Bronchial epithelial cell (primary cell): ENCODE measurements around the gene VAMP8. TPM values are rescaled to one million over a fixed set of nuclear protein-coding genes. Genes with fewer than 3 reads are reported as not detected.

Experiments used
- DNase-seq: peaks from one replicate; pipeline ENCODE4 v3.0.0-alpha.2; 2010; ENCODE audit warnings: low read depth
- FAIRE-seq: peaks from 2 replicates; lab custom pipeline; 2011; peaks lifted over from hg19 to GRCh38; lab: Jason Lieb, UNC
- H3K27me3 ChIP-seq: 2 replicates; pipeline ENCODE4 v1.5.1; 2011; ENCODE audit warnings: low read length; ENCODE audit not compliant: control insufficient read depth, insufficient read depth
- H3K36me3 ChIP-seq: 2 replicates; pipeline ENCODE4 v1.5.1; 2011; ENCODE audit warnings: low read length; ENCODE audit not compliant: control insufficient read depth, insufficient read depth
- H3K4me3 ChIP-seq: 2 replicates; pipeline ENCODE4 v1.5.1; 2011; ENCODE audit warnings: mild to moderate bottlenecking, low read depth, low read length, control low read depth
- total RNA-seq: library from RNA; depleted of rRNA; stranded (reverse); fragments of >200 nt; gene quantifications from 2 replicates; pipeline ENCODE4 v1.2.1, GENCODE V29; 2014
- TF ChIP-seq, protein P1 (sequence below): IDR thresholded peaks from 2 replicates; pipeline ENCODE4 v1.5.1; 2011; ENCODE audit warnings: mild to moderate bottlenecking, moderate library complexity, low read length, control low read depth, inconsistent platforms; ENCODE audit not compliant: insufficient read depth, severe bottlenecking

The VAMP8 gene
- total RNA-seq, 1 donor from 2014 or later, result 41.3 TPM

DNA sequence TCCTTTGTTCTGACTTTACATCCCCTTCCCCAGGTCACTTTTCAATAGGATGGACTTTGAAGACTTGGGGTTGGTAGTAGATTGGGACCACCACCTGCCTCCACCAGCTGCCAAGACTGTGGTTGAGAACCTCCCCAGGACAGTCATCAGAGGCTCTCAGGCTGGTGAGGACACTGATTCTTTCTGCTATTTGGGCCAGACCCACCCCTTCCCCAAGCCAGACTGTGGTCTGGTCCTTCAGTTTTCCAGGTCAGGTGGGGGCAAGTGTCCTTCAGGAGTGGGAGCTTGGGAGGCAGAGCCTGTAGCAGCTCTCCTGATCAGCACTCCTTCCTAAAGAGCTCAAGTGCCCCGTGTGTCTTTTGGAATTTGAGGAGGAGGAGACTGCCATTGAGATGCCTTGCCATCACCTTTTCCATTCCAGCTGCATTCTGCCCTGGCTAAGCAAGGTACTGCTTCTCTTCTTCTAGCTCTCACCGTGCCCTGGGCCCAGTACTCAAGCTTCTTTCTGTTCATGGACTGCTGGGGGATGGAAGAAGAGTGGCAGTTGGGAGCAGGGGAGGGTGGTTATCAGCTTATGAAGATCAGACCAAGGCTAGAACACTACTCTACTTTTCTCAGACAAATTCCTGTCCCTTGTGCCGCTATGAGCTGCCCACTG lies 19.2 kb downstream of the VAMP8 start:
- Histone ChIP-seq H3K36me3 (peaks cover 12% of the 10 kb centered on the region), H3K27me3 (no peaks in the 10 kb centered on the region), H3K4me3 (peak overlapping the region; percentile 84)
- FAIRE-seq, result no peak
- DNase-seq, result no peak
- TF ChIP-seq, protein P1, sequence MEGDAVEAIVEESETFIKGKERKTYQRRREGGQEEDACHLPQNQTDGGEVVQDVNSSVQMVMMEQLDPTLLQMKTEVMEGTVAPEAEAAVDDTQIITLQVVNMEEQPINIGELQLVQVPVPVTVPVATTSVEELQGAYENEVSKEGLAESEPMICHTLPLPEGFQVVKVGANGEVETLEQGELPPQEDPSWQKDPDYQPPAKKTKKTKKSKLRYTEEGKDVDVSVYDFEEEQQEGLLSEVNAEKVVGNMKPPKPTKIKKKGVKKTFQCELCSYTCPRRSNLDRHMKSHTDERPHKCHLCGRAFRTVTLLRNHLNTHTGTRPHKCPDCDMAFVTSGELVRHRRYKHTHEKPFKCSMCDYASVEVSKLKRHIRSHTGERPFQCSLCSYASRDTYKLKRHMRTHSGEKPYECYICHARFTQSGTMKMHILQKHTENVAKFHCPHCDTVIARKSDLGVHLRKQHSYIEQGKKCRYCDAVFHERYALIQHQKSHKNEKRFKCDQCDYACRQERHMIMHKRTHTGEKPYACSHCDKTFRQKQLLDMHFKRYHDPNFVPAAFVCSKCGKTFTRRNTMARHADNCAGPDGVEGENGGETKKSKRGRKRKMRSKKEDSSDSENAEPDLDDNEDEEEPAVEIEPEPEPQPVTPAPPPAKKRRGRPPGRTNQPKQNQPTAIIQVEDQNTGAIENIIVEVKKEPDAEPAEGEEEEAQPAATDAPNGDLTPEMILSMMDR, result no peak

DNA sequence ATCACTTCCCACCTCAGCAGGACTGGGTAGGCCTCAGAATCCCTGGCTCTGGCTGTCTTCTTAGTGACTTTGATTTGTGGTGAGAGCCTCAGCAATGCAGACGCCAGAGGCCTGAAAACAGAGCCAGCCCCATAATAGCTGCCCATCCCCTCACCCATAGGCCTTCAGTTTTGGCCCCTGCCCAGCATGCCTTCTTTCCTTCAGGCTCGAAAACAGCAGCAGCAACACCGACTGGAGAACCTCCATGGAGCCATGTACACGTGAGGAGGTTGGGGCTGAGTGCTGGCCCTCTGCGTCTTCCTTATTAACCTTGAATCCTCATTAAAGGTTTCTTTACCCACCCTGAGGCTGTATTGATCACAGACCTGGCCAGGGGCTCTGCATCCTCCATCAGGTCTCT lies 19.9 kb downstream of the VAMP8 start:
- no peak for FAIRE-seq
- TF ChIP-seq, protein P1, result no peak
- DNase-seq, result no peak
- H3K27me3 ChIP-seq, result no peaks in the 10 kb centered on the region
- H3K4me3 ChIP-seq, result no peak overlapping the region
- peaks cover 12% of the 10 kb centered on the region for H3K36me3 ChIP-seq

DNA sequence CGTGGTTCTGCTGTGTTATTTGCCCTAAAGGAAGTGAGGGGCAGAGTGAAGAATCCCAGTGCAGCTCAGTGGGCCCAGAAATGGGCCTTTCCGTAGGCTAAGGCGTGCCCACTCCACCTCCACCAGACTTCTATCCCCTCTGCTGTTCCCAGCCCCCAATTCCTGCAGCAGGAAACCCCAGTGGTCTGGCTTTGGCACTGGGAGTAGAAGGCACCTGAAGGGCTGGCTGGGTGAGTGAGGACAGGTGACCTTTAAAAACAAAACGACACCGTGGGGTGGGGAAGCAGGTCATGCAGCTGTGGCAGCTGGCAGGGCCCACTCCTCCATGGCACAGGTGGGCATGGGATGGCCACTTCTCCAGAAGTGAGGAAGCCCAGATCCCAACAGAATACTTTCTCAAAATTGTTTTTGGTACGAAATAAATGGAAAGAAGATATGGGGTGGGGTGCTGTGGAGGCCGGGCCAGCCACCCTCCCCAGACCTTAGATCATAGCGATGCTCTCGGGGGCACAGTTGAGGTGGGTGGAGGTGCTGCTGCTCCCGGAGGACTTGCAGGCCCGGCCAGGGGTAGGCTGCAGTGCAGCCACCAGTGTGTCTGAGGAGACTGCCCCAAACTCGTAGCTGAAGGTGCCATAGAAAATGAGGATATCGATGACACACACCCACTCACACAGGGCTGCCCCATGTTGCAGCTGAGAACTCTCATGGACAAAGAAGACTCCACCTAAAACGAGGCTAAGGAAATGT lies 21.4 kb downstream of the VAMP8 start:
- Histone ChIP-seq H3K4me3 (no peak overlapping the region), H3K36me3 (peaks cover 12% of the 10 kb centered on the region), H3K27me3 (no peaks in the 10 kb centered on the region)
- TF ChIP-seq, protein P1, result no peak
- DNase-seq (no peak), FAIRE-seq (no peak)

DNA sequence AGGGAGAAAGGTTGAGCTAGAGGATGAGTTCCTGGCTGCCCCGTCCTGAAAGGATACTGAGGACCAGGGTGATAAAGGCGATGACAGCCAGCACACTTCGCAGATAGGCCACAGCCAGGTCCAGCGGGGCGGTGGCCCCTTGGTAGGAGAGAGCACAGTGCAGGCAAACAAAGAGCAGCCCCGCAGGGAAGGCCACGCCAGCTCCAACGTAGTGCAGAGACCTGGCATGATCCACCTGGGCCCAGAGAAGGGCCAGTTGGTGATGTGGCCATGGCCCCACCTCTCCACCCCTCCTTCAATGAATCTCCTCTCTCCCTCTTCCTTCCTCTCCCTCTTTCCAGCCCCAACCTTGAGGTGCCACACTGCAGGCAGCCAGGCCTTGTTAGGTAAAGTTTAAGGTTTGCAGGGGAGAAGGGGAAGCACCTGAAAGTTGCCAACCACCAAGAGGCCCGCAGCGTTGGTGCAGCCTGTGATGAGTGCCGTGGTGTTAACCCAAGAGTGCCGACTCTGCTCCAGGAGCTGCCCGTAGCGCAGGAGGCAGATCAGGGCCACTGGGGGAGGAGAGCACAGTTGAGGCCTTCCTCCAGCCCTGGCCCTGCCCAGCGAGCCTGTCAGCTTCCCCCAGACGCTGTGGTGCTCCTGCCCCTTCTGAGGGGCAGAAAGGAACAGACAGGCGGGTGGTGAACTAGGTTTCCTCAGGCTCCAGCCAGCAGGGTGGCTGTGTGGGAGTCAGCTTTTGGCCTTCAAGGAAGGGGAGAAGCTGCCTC lies 22.3 kb downstream of the VAMP8 start:
- TF ChIP-seq, protein P1, result no peak
- H3K4me3 ChIP-seq, result no peak overlapping the region
- FAIRE-seq, result no peak
- H3K36me3 ChIP-seq, result peaks cover 12% of the 10 kb centered on the region
- DNase-seq, result no peak
- H3K27me3 ChIP-seq, result no peaks in the 10 kb centered on the region

DNA sequence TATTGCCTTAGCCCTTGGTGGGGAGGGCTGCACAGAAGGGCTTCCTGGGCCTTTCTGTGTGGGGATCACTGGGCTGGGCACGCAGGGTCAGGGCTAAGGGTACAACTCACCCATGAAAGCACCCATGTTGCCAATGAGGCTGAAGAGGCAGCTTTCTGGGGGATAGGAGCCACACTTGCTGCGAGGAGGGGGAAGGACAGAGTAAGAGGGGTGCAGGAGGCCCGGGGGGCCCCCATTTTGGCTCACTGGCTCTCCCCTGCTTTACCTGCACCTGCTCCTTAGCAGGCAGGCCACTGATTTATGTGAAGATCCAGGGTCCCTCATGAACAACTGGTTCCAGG lies 22.8 kb downstream of the VAMP8 start:
- TF ChIP-seq, protein P1, result no peak
- no peak overlapping the region for H3K4me3 ChIP-seq
- FAIRE-seq (no peak), DNase-seq (no peak)
- peaks cover 12% of the 10 kb centered on the region for H3K36me3 ChIP-seq
- no peaks in the 10 kb centered on the region for H3K27me3 ChIP-seq
